ENCODE measurements around the gene MRGPRX3. TPM values are rescaled to one million over a fixed set of nuclear protein-coding genes. Genes with fewer than 3 reads are reported as not detected.

The MRGPRX3 gene
- total and polyA plus RNA-seq, 9 donors, result 0.15 TPM; not detected in 8

DNA sequence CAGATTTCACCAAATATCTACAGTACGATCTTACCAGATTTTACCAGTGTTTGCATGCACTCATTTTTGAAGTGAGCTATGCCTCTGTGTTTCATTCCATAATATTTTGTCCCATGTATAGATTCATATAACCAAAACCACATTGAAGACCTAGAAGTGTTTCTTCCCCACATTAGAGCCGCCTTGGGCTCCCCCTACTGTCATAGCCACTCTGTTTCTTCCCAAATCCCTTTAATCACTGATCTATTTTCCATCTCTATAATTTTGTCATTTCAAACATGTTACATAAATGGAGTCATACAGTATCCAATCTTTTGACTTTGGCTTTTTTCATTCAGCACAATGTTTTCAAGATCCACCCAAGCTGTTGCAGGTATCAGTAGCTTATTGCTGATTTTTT is 12.7 kb downstream of the MRGPRX3 start:
- H3K4me3 ChIP-seq, result no peak overlapping the region
- H3K4me1 ChIP-seq (ENCODE audit: insufficient read depth), result no peaks in the 10 kb centered on the region
- DNase-seq, result no peak
- no peak overlapping the region for H3K27ac ChIP-seq
- WGBS, 3 donors, result 49 to 69% (median 53%) methylated on average over 2 of the region's 2 CpGs
- no peaks in the 10 kb centered on the region for H3K36me3 ChIP-seq
- intact Hi-C loops (cut with DNase I), result no loop called here
- TF ChIP-seq, protein P1, sequence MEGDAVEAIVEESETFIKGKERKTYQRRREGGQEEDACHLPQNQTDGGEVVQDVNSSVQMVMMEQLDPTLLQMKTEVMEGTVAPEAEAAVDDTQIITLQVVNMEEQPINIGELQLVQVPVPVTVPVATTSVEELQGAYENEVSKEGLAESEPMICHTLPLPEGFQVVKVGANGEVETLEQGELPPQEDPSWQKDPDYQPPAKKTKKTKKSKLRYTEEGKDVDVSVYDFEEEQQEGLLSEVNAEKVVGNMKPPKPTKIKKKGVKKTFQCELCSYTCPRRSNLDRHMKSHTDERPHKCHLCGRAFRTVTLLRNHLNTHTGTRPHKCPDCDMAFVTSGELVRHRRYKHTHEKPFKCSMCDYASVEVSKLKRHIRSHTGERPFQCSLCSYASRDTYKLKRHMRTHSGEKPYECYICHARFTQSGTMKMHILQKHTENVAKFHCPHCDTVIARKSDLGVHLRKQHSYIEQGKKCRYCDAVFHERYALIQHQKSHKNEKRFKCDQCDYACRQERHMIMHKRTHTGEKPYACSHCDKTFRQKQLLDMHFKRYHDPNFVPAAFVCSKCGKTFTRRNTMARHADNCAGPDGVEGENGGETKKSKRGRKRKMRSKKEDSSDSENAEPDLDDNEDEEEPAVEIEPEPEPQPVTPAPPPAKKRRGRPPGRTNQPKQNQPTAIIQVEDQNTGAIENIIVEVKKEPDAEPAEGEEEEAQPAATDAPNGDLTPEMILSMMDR (IDR thresholded peaks at IDR 0.05), result no peak
- TF ChIP-seq POLR2A (IDR thresholded peaks at IDR 0.05) (no peak), EP300 (IDR thresholded peaks at IDR 0.05) (no peak)
- H3K9me3 ChIP-seq, result no peaks in the 10 kb centered on the region
- no peaks in the 10 kb centered on the region for H3K27me3 ChIP-seq

DNA sequence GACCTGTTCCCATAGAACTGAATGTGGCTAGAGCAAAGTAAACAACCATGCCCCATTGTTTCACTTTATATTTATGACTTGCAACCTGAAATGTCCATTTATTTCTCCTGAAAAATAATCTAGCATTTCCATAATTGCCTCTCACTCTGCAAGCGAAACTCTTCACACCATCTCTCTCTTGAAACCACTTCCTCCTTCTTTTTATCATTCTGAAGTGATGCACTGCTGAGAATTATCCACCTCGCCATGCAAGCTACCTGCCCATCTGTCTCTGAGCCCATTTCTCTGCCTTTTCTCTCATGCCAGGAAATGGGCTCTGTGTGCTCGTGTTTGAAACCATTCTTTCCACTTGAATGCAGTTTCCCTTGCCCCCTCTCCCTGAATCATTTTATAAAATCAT is 13.5 kb downstream of the MRGPRX3 start:
- DNase-seq, result no peak
- Histone ChIP-seq H3K9me3 (no peaks in the 10 kb centered on the region), H3K36me3 (no peaks in the 10 kb centered on the region), H3K27ac (no peak overlapping the region), H3K4me1 (ENCODE audit: insufficient read depth) (no peaks in the 10 kb centered on the region), H3K27me3 (no peaks in the 10 kb centered on the region), H3K4me3 (no peak overlapping the region)
- intact Hi-C loops (cut with DNase I), result no loop called here
- 49 to 63% (median 55%) methylated on average over 3 of the region's 3 CpGs for WGBS, 3 donors
- TF ChIP-seq, protein P1 (IDR thresholded peaks at IDR 0.05), result no peak
- TF ChIP-seq EP300 (IDR thresholded peaks at IDR 0.05), result no peak
- TF ChIP-seq POLR2A (IDR thresholded peaks at IDR 0.05), result no peak

- Histone ChIP-seq H3K4me3 (no peak overlapping the region), H3K36me3 (no peaks in the 10 kb centered on the region), H3K27ac (no peak overlapping the region), H3K4me1 (ENCODE audit: insufficient read depth) (no peaks in the 10 kb centered on the region), H3K27me3 (no peaks in the 10 kb centered on the region), H3K9me3 (no peaks in the 10 kb centered on the region)
- TF ChIP-seq POLR2A (IDR thresholded peaks at IDR 0.05) (no peak), EP300 (IDR thresholded peaks at IDR 0.05) (no peak)
- TF ChIP-seq, protein P1 (IDR thresholded peaks at IDR 0.05), result no peak
- WGBS, 3 donors, result 81 to 84% (median 84%) methylated on average over 3 of the region's 3 CpGs
- no peak for DNase-seq
- intact Hi-C loops (cut with DNase I), result no loop called here
Measured at GRCh38 chr11:18151581-18151980, 19.2 kb downstream of the MRGPRX3 start.

- no peaks in the 10 kb centered on the region for H3K27me3 ChIP-seq
- 48 to 66% (median 51%) methylated on average over 1 of the region's 1 CpG for WGBS, 3 donors
- H3K9me3 ChIP-seq, result no peaks in the 10 kb centered on the region
Measured at GRCh38 chr11:18168372-18168771, 36.0 kb downstream of the MRGPRX3 start.

More at GRCh38 chr11:18168372-18168771, 36.0 kb downstream of the MRGPRX3 start:
- H3K4me3 ChIP-seq, result no peak overlapping the region
- H3K4me1 ChIP-seq (ENCODE audit: insufficient read depth), result no peaks in the 10 kb centered on the region
- no peak for TF ChIP-seq POLR2A (IDR thresholded peaks at IDR 0.05)
- TF ChIP-seq EP300 (IDR thresholded peaks at IDR 0.05), result no peak
- TF ChIP-seq, protein P1 (IDR thresholded peaks at IDR 0.05), result no peak
- no peak for DNase-seq
- no peak overlapping the region for H3K27ac ChIP-seq
- H3K36me3 ChIP-seq, result no peaks in the 10 kb centered on the region
- intact Hi-C loops (cut with DNase I), result no loop called here
